GM19468 (cell line): ENCODE results near the gene ZNF317.
"Not testable (repeated sequence)": the region's sequence is repeated elsewhere in the genome, so short reads cannot be mapped to it uniquely, and the experiment has no call there.

Source experiments
- ATAC-seq: cut with Tn5 transposase; IDR thresholded peaks from one replicate; pipeline ENCODE4 v1.9.1; 2021; ENCODE audit warnings: mild to moderate bottlenecking, moderate library complexity, moderate number of reproducible peaks; ENCODE audit not compliant: unreplicated experiment; ENCODE audit errors: extremely low read depth

Gene ZNF317

GRCh38 chr19:9166846-9167245, 26.6 kb downstream of the ZNF317 start:
- no peak for ATAC-seq

GRCh38 chr19:9171393-9171991, 31.3 kb downstream of the ZNF317 start:
- no peak for ATAC-seq

- no peak for ATAC-seq
Measured at GRCh38 chr19:9175326-9175725, 35.1 kb downstream of the ZNF317 start.

GRCh38 chr19:9178901-9179300, 38.7 kb downstream of the ZNF317 start, which contains the start of gene OR7D2:
Gene OR7D2, plus strand, starts transcription at chr19:9178979. Its CDS starts 6,803 bp downstream, at chr19:9185782.
- no peak for ATAC-seq

GRCh38 chr19:9183000-9183399, 42.8 kb downstream of the ZNF317 start:
- ATAC-seq, result no peak

GRCh38 chr19:9187191-9187590, 47.0 kb downstream of the ZNF317 start:
- no peak for ATAC-seq

GRCh38 chr19:9189535-9189934, 49.3 kb downstream of the ZNF317 start:
- no peak for ATAC-seq

- ATAC-seq, result not testable (repeated sequence)
Measured at GRCh38 chr19:9198044-9198443, 57.8 kb downstream of the ZNF317 start.

GRCh38 chr19:9205501-9206113, 65.4 kb downstream of the ZNF317 start:
- ATAC-seq, result no peak
